ENCODE data around the gene NUDT6. TPM values are rescaled to one million over a fixed set of nuclear protein-coding genes. Genes with fewer than 3 reads are reported as not detected.

Gene NUDT6
- polyA plus RNA-seq, 1 of the 3 experiments (the other 2 are of a cell fraction), result 10.1 TPM

DNA sequence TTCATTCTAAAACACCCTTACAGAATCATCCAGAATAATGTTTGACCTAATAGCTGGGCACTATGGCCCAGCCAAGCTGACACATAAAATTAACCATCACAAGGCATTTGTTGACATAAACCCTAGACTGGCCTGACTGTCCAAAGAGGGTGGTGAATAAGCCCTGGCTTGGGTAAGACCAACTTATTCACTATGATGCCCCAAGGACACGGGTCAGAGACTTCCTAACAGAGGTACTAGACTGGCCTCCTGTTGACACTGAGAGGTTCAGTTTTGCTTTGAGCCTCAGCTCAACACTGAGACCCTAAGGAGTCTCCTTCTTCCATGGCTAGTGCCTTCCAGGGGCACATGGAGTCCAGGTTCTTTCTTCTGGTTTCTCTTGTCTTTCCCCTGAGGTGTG lies 74.5 kb downstream of the NUDT6 start:
- Histone ChIP-seq H3K9me3 (no peaks in the 10 kb centered on the region), H2AFZ (ENCODE audit: low read depth) (no peak overlapping the region), H3K4me1 (ENCODE audit: control insufficient read depth in 1 of 2, insufficient read depth in 2 of 2, low read depth in 1 of 2, low read length in 1 of 2) (peaks cover 4 to 5% of the 10 kb centered on the region in 2 experiments; a peak in 3 of 4 replicates), H3K4me3 (ENCODE audit: low read depth in 2 of 2, low read length in 1 of 2) (no peak overlapping the region), H3K36me3 (replicated peaks in 1 of 2; ENCODE audit: control insufficient read depth in 1 of 2, insufficient read depth in 2 of 2, low read length in 1 of 2) (peaks cover 7 to 45% of the 10 kb centered on the region in 2 experiments), H3K9me2 (no peaks in the 10 kb centered on the region), H3K79me2 (ENCODE audit: insufficient read depth) (peaks cover 100% of the 10 kb centered on the region), H3K27ac (ENCODE audit: low read depth in 2 of 2, low read length in 1 of 2) (no peak overlapping the region), H3K9ac (no peak overlapping the region), H3K4me2 (no peak overlapping the region), H4K20me1 (ENCODE audit: insufficient read depth) (peaks cover 91% of the 10 kb centered on the region), H3F3A (replicated peaks; ENCODE audit: insufficient read depth) (peaks cover 7% of the 10 kb centered on the region), H3K27me3 (ENCODE audit: insufficient read depth) (no peaks in the 10 kb centered on the region)
- TF ChIP-seq RFX5 (IDR thresholded peaks at IDR 0.05; ENCODE audit: low read length), result no peak
- TF ChIP-seq, protein P1, sequence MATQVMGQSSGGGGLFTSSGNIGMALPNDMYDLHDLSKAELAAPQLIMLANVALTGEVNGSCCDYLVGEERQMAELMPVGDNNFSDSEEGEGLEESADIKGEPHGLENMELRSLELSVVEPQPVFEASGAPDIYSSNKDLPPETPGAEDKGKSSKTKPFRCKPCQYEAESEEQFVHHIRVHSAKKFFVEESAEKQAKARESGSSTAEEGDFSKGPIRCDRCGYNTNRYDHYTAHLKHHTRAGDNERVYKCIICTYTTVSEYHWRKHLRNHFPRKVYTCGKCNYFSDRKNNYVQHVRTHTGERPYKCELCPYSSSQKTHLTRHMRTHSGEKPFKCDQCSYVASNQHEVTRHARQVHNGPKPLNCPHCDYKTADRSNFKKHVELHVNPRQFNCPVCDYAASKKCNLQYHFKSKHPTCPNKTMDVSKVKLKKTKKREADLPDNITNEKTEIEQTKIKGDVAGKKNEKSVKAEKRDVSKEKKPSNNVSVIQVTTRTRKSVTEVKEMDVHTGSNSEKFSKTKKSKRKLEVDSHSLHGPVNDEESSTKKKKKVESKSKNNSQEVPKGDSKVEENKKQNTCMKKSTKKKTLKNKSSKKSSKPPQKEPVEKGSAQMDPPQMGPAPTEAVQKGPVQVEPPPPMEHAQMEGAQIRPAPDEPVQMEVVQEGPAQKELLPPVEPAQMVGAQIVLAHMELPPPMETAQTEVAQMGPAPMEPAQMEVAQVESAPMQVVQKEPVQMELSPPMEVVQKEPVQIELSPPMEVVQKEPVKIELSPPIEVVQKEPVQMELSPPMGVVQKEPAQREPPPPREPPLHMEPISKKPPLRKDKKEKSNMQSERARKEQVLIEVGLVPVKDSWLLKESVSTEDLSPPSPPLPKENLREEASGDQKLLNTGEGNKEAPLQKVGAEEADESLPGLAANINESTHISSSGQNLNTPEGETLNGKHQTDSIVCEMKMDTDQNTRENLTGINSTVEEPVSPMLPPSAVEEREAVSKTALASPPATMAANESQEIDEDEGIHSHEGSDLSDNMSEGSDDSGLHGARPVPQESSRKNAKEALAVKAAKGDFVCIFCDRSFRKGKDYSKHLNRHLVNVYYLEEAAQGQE (IDR thresholded peaks at IDR 0.05; ENCODE audit: low read depth, low read length), result no peak
- no peak for TF ChIP-seq NRF1 (IDR thresholded peaks at IDR 0.05; ENCODE audit: low read depth, low read length)
- ChIA-PET POLR2A (no interaction called here), CTCF (no interaction called here)
- no peak for DNase-seq
- 100% methylated on average over 1 of the region's 1 CpG for WGBS (ENCODE audit: low lambda C conversion rate)

DNA sequence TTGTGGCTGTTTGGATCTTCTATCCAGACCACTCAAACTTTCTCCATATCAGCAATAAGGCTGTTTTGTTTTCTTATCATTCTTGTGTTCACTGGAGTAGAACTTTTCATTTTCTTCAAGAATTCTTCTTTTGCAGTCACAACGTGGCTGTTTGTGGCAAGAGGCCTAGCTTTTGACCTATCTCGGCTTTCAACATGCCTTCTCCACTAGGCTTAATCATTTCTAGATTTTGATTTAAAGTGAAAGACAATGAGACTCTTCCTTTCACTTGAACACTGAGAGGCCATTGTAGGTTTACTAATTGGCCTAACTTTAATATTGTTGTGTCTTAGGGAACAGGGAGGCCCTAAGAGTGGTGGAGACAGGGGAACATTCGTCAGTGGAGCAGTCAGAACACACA lies 76.6 kb downstream of the NUDT6 start:
- Histone ChIP-seq H3K4me3 (ENCODE audit: low read depth in 2 of 2, low read length in 1 of 2) (no peak overlapping the region), H3K79me2 (ENCODE audit: insufficient read depth) (peaks cover 100% of the 10 kb centered on the region), H2AFZ (ENCODE audit: low read depth) (no peak overlapping the region), H3K9me2 (no peaks in the 10 kb centered on the region), H3K4me1 (ENCODE audit: control insufficient read depth in 1 of 2, insufficient read depth in 2 of 2, low read depth in 1 of 2, low read length in 1 of 2) (peaks cover 8 to 16% of the 10 kb centered on the region in 2 experiments; a peak in 3 of 4 replicates), H3K27ac (ENCODE audit: low read depth in 2 of 2, low read length in 1 of 2) (no peak overlapping the region), H3K9me3 (no peaks in the 10 kb centered on the region), H3K36me3 (replicated peaks in 1 of 2; ENCODE audit: control insufficient read depth in 1 of 2, insufficient read depth in 2 of 2, low read length in 1 of 2) (peaks cover 14 to 45% of the 10 kb centered on the region in 2 experiments), H3K9ac (no peak overlapping the region), H3K4me2 (no peak overlapping the region), H3F3A (replicated peaks; ENCODE audit: insufficient read depth) (peaks cover 11% of the 10 kb centered on the region), H4K20me1 (ENCODE audit: insufficient read depth) (peaks cover 85% of the 10 kb centered on the region), H3K27me3 (ENCODE audit: insufficient read depth) (no peaks in the 10 kb centered on the region)
- WGBS (ENCODE audit: low lambda C conversion rate), result 86% methylated on average over 3 of the region's 3 CpGs
- ChIA-PET POLR2A (no interaction called here), CTCF (no interaction called here)
- no peak for TF ChIP-seq FOSL2 (IDR thresholded peaks at IDR 0.05; ENCODE audit: borderline replicate concordance, low read depth)
- TF ChIP-seq CHD2 (IDR thresholded peaks at IDR 0.05; ENCODE audit: low read length, partially characterized antibody), result no peak
- TF ChIP-seq, protein P2, sequence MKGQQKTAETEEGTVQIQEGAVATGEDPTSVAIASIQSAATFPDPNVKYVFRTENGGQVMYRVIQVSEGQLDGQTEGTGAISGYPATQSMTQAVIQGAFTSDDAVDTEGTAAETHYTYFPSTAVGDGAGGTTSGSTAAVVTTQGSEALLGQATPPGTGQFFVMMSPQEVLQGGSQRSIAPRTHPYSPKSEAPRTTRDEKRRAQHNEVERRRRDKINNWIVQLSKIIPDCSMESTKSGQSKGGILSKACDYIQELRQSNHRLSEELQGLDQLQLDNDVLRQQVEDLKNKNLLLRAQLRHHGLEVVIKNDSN (IDR thresholded peaks at IDR 0.05; ENCODE audit: borderline replicate concordance, low read depth), result no peak
- no peak for TF ChIP-seq TCF12 (IDR thresholded peaks at IDR 0.05)
- no peak for TF ChIP-seq SMC3 (IDR thresholded peaks at IDR 0.05; ENCODE audit: low read depth, low read length)
- no peak for TF ChIP-seq EZH2phosphoT487 (IDR thresholded peaks at IDR 0.05; ENCODE audit: borderline replicate concordance, low read depth)
- TF ChIP-seq YY1 (IDR thresholded peaks at IDR 0.05; ENCODE audit: low read depth), result no peak
- TF ChIP-seq FOXM1 (IDR thresholded peaks at IDR 0.05; ENCODE audit: low read depth), result no peak
- TF ChIP-seq TAF1 (IDR thresholded peaks at IDR 0.05; ENCODE audit: borderline replicate concordance, low read depth, low read length), result no peak
- TF ChIP-seq, protein P1 (IDR thresholded peaks at IDR 0.05; ENCODE audit: low read depth, low read length), result no peak
- no peak for DNase-seq

All from SK-N-SH (cell line).